ENCODE data around the gene GPNMB. TPM values are rescaled to one million over a fixed set of nuclear protein-coding genes. Genes with fewer than 3 reads are reported as not detected.

The GPNMB gene
- total and polyA plus RNA-seq, 2 of the 13 experiments (the other 11 are each of a cell fraction or from before 2014, with no cell fraction given): 1.1 to 1.6 TPM

GRCh38 chr7:23306936-23307521 is 60.5 kb downstream of the GPNMB start:
- DNase-seq (ENCODE audit: low spot score): no peak
- Histone ChIP-seq H3K4me3 (replicated peaks in 1 of 3; ENCODE audit: insufficient read depth in 1 of 3, low read depth in 2 of 3, low read length in 3 of 3) (no peak overlapping the region), H3K27me3 (ENCODE audit: control insufficient read depth in 1 of 2, insufficient read depth in 2 of 2, low read length in 2 of 2) (no peaks in the 10 kb centered on the region), H3K9me3 (ENCODE audit: low read length) (no peaks in the 10 kb centered on the region), H3K4me2 (ENCODE audit: low read depth, low read length) (no peak overlapping the region), H4K20me1 (ENCODE audit: insufficient read depth, low read length) (peaks cover 5% of the 10 kb centered on the region; the same call in 1 of the 2 replicates), H3K27ac (ENCODE audit: extremely low read length, insufficient read depth, low read length) (no peak overlapping the region), H2AFZ (ENCODE audit: low read length) (no peak overlapping the region), H3K79me2 (ENCODE audit: insufficient read depth, low read length) (peaks cover 59% of the 10 kb centered on the region), H3K36me3 (replicated peaks in 1 of 2; ENCODE audit: control insufficient read depth in 1 of 2, insufficient read depth in 2 of 2, low read length in 2 of 2) (peaks cover 12 to 57% of the 10 kb centered on the region in 2 experiments), H3K9ac (ENCODE audit: insufficient read depth, low read depth, low read length) (no peak overlapping the region), H3K4me1 (ENCODE audit: insufficient read depth, low read length) (peaks cover 71% of the 10 kb centered on the region)
- ChIA-PET POLR2A (interaction anchor here (0.6 to 1.0 kb wide), 2 partner anchors 8 to 18 kb away, joined by 3 to 4 read pairs; partner anchors contain the start of gene MALSU1), CTCF (ENCODE audit: low intra/inter-chr PET ratio, low total read pairs) (no interaction called here)
- no peak for FAIRE-seq
- 96% methylated on average over 2 of the region's 2 CpGs for WGBS (ENCODE audit: low lambda C conversion rate)
- in situ Hi-C loops (cut with HindIII; ENCODE audit: extremely low pct_ligation_motif_present, low pct_unique_long_range_greater_than_20kb): no loop called here
- intact Hi-C loops (cut with micrococcal nuclease; ENCODE audit: unreplicated experiment): no loop called here
- ATAC-seq: no peak
- BruUV-seq (replicated peaks): no TSS peak
- TF ChIP-seq CEBPG (CRISPR knock-in tag; IDR thresholded peaks at IDR 0.05): no peak
- no peak for TF ChIP-seq FOXM1 (CRISPR knock-in tag; IDR thresholded peaks at IDR 0.05)
- no peak for TF ChIP-seq E2F5 (CRISPR knock-in tag; conservative IDR thresholded peaks at IDR 0.05)
- no peak for TF ChIP-seq NR2F6 (IDR thresholded peaks at IDR 0.05)
- TF ChIP-seq NR2F6 (CRISPR knock-in tag; IDR thresholded peaks at IDR 0.05): no peak
- no peak for TF ChIP-seq NFIC (IDR thresholded peaks at IDR 0.05; ENCODE audit: low read length)
- no peak for TF ChIP-seq FOXK1 (CRISPR knock-in tag; IDR thresholded peaks at IDR 0.05; ENCODE audit: borderline replicate concordance, low read depth)
- no peak for TF ChIP-seq GZF1 (CRISPR knock-in tag; IDR thresholded peaks at IDR 0.05)
- no peak for TF ChIP-seq ZBTB34 (CRISPR knock-in tag; IDR thresholded peaks at IDR 0.05)
- no peak for TF ChIP-seq ARID4A (CRISPR knock-in tag; IDR thresholded peaks at IDR 0.05; ENCODE audit: borderline replicate concordance)
- TF ChIP-seq ZHX1 (CRISPR knock-in tag; IDR thresholded peaks at IDR 0.05; ENCODE audit: low read depth): no peak
- no peak for TF ChIP-seq TFDP2 (CRISPR knock-in tag; IDR thresholded peaks at IDR 0.05)

All from HepG2 (cell line).